HepG2 (cell line): ENCODE measurements around the gene ANKRD35. TPM values are rescaled to one million over a fixed set of nuclear protein-coding genes. Genes with fewer than 3 reads are reported as not detected.
A peak's percentile ranks its signal among the peaks of the same experiment; 100 is the strongest.

Source experiments
- AKAP8 ChIP-seq: sonication (generic); formaldehyde crosslinking; IDR thresholded peaks from 2 replicates; pipeline ENCODE4 v1.5.1; 2020; ENCODE audit warnings: mild to moderate bottlenecking, missing genetic modification reagents
- AKNA ChIP-seq: sonication (generic); formaldehyde crosslinking; IDR thresholded peaks from 2 replicates; pipeline ENCODE4 v1.4.0; 2020; ENCODE audit warnings: missing genetic modification reagents, borderline replicate concordance
- BCL6 ChIP-seq: IDR thresholded peaks from 2 replicates; pipeline ENCODE4 v1.6.1; 2016; ENCODE audit warnings: missing genetic modification reagents, missing compliant biosample characterization
- DNMT3B ChIP-seq: conservative IDR thresholded peaks from 2 replicates; pipeline ENCODE4 v1.6.1; 2016; ENCODE audit warnings: missing biosample characterization, control low read depth
- GTF3A ChIP-seq: sonication (generic); formaldehyde crosslinking; conservative IDR thresholded peaks from 2 replicates; pipeline ENCODE4 v1.4.0; 2020; ENCODE audit warnings: mild to moderate bottlenecking, missing genetic modification reagents
- HNF4G ChIP-seq, 2 experiments: sonication (generic) in 1 of 2; formaldehyde crosslinking in 1 of 2; IDR thresholded peaks; 2 replicates each; pipeline versions ENCODE4 v1.4.0 to v1.6.1; 2011 to 2020; ENCODE audit warnings: borderline replicate concordance in 2 of 2, low read depth in 2 of 2, mild to moderate bottlenecking in 2 of 2, low read length in 1 of 2, missing genetic modification reagents in 1 of 2, moderate library complexity in 1 of 2
- NFE2 ChIP-seq: sonication (generic); formaldehyde crosslinking; IDR thresholded peaks from 2 replicates; pipeline ENCODE4 v1.4.0; 2020; ENCODE audit warnings: missing genetic modification reagents
- NFKB2 ChIP-seq: sonication (generic); formaldehyde crosslinking; IDR thresholded peaks from 2 replicates; pipeline ENCODE4 v1.4.0; 2020; ENCODE audit warnings: missing genetic modification reagents, borderline replicate concordance
- SAP130 ChIP-seq: IDR thresholded peaks from 2 replicates; pipeline ENCODE4 v1.6.1; 2016; ENCODE audit warnings: low read depth
- TCF7L2 ChIP-seq: IDR thresholded peaks from 2 replicates; pipeline ENCODE4 v1.6.1; 2011; ENCODE audit warnings: mild to moderate bottlenecking, low read depth, low read length, moderate library complexity
- TMF1 ChIP-seq: sonication (generic); formaldehyde crosslinking; IDR thresholded peaks from 2 replicates; pipeline ENCODE4 v1.8.1; 2022; ENCODE audit warnings: low read depth, missing genetic modification reagents
- TP53 ChIP-seq: sonication (generic); formaldehyde crosslinking; conservative IDR thresholded peaks from 2 replicates; pipeline ENCODE4 v1.4.0; 2020; ENCODE audit warnings: missing genetic modification reagents
- YY1 ChIP-seq: IDR thresholded peaks from 2 replicates; pipeline ENCODE4 v1.6.1; 2011; ENCODE audit warnings: low read length, low read depth, moderate library complexity, mild to moderate bottlenecking; ENCODE audit not compliant: insufficient read depth, insufficient replicate concordance
- ZBTB34 ChIP-seq: sonication (generic); formaldehyde crosslinking; IDR thresholded peaks from 2 replicates; pipeline ENCODE4 v1.8.0; 2022; ENCODE audit warnings: mild to moderate bottlenecking, missing genetic modification reagents
- ZEB1 ChIP-seq: IDR thresholded peaks from 2 replicates; pipeline ENCODE4 v1.6.1; 2012; ENCODE audit warnings: mild to moderate bottlenecking, low read depth, inconsistent platforms; ENCODE audit not compliant: insufficient replicate concordance
- ZNF414 ChIP-seq: sonication (generic); formaldehyde crosslinking; IDR thresholded peaks from 2 replicates; pipeline ENCODE4 v1.5.0; 2020; ENCODE audit warnings: missing genetic modification reagents
- ZNF432 ChIP-seq: sonication (generic); formaldehyde crosslinking; IDR thresholded peaks from 2 replicates; pipeline ENCODE4 v1.5.0; 2020; ENCODE audit warnings: missing genetic modification reagents, mild to moderate bottlenecking, borderline replicate concordance
- ZNF446 ChIP-seq: sonication (generic); formaldehyde crosslinking; IDR thresholded peaks from 2 replicates; pipeline ENCODE4 v1.5.0; 2020; ENCODE audit warnings: mild to moderate bottlenecking, missing genetic modification reagents
- ZNF800 ChIP-seq: sonication (generic); formaldehyde crosslinking; IDR thresholded peaks from 2 replicates; pipeline ENCODE4 v1.4.0; 2020; ENCODE audit warnings: missing genetic modification reagents
- ZSCAN22 ChIP-seq: sonication (generic); formaldehyde crosslinking; IDR thresholded peaks from 2 replicates; pipeline ENCODE4 v1.4.0; 2020; ENCODE audit warnings: mild to moderate bottlenecking, missing genetic modification reagents
- polyA plus RNA-seq, 8 experiments: library from polyadenylated mRNA; depleted of rRNA in 3 of 8; stranded (reverse) in 7 of 8; unstranded in 1 of 8; fragments of >200 nt; fragmentation: Illumina TruSeq in 4 of 8; extraction: Trizol in 4 of 8; gene quantifications; 2 replicates each; pipeline versions ENCODE4 v1.2.1 to v1.2.3, GENCODE V29; 2011 to 2016; ENCODE audit warnings: low read depth in 4 of 8, missing spikeins in 1 of 8, mixed read lengths in 1 of 8; ENCODE audit not compliant: insufficient read depth in 1 of 8
- total RNA-seq, 5 experiments: library from RNA; depleted of rRNA; stranded (reverse); fragments of >200 nt; fragmentation: Illumina TruSeq; extraction: Trizol; gene quantifications; 2 replicates each; pipeline ENCODE4 v1.2.3, GENCODE V29; 2016; ENCODE audit warnings: low read depth in 1 of 5

ANKRD35 gene
- total and polyA plus RNA-seq, 2 of the 13 experiments (the other 11 are each of a cell fraction or from before 2014, with no cell fraction given): 0.02 TPM; not detected in 1

GRCh38 chr1:145927063-145927886 lies 41.6 kb upstream of the ANKRD35 start, which contains the start of gene RBM8A (continued):
- TF ChIP-seq AKNA (CRISPR knock-in tag): no peak
- no peak for TF ChIP-seq HNF4G (IDR thresholded peaks at IDR 0.05; ENCODE audit: borderline replicate concordance, low read depth, low read length)
- TF ChIP-seq HNF4G (CRISPR knock-in tag; IDR thresholded peaks at IDR 0.05; ENCODE audit: borderline replicate concordance, low read depth): peak; percentile 69; the same call in 1 of the 2 replicates
- TF ChIP-seq NFE2 (CRISPR knock-in tag): no peak
- TF ChIP-seq TCF7L2: no peak
- TF ChIP-seq ZSCAN22: no peak
- no peak for TF ChIP-seq NFKB2 (CRISPR knock-in tag)
- TF ChIP-seq ZBTB34 (CRISPR knock-in tag): no peak; the same call in 1 of the 2 replicates
- no peak; the same call in 1 of the 2 replicates for TF ChIP-seq BCL6 (CRISPR knock-in tag)
- peak; percentile 94 for TF ChIP-seq YY1
- TF ChIP-seq ZNF446: no peak
- no peak for TF ChIP-seq ZNF432
- TF ChIP-seq GTF3A (CRISPR knock-in tag): no peak
- TF ChIP-seq ZNF800: no peak
- 0 out of 2 replicates have a peak, but pooled peaks have one; percentile 50 for TF ChIP-seq AKAP8 (CRISPR knock-in tag)
- no peak for TF ChIP-seq TP53 (CRISPR knock-in tag)
- no peak; the same call in 1 of the 2 replicates for TF ChIP-seq ZNF414 (CRISPR knock-in tag)
- no peak for TF ChIP-seq DNMT3B (CRISPR knock-in tag)
- TF ChIP-seq SAP130 (CRISPR knock-in tag): peak; percentile 93
- no peak for TF ChIP-seq ZEB1
- no peak for TF ChIP-seq TMF1
